Frontal cortex (tissue), 4 donors: ENCODE measurements around the gene MYO18B. TPM values are rescaled to one million over a fixed set of nuclear protein-coding genes. Genes with fewer than 3 reads are reported as not detected.

Experiments
- DNase-seq, 2 donors: peaks; one replicate each; pipeline ENCODE4 v3.0.0; 2012; ENCODE audit warnings: low spot score in 2 of 2
- FAIRE-seq: peaks from 2 replicates; lab custom pipeline; 2012; peaks lifted over from hg19 to GRCh38; lab: Jason Lieb, UNC
- total RNA-seq: library from RNA; depleted of rRNA; stranded (reverse); fragments of >200 nt; gene quantifications from one replicate; pipeline ENCODE4 v1.2.3, GENCODE V29; 2014
- donor health status: control.
- donor health status: control.
- donor health status: control.

MYO18B gene
- total RNA-seq, 1 donor from 2014 or later = not detected

DNA sequence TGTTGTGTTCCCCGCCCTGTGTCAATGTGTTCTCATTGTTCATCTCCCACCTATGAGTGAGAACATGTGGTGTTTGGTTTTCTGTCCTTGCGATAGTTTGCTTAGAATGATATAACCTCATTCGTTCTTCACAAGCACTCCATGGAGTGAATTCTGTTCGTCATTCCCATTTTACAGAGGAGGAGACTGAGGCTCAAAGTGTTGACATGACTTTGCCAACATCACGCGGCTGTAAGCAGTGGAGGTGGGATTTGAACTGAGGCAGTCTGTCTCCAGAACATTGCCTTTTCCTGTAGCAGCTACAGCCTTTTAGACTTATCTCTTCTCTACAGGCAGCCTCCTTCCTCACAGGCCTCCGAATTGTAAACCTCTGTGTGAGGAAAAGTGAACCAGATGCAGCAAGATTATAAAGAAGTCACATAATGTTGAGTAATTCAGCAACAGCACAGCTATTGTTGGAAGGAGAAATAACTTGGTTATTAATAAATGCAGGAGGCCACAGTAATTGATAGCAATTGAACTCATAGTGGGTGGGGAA, 74.6 kb downstream of the MYO18B start:
- no peak for FAIRE-seq

DNA sequence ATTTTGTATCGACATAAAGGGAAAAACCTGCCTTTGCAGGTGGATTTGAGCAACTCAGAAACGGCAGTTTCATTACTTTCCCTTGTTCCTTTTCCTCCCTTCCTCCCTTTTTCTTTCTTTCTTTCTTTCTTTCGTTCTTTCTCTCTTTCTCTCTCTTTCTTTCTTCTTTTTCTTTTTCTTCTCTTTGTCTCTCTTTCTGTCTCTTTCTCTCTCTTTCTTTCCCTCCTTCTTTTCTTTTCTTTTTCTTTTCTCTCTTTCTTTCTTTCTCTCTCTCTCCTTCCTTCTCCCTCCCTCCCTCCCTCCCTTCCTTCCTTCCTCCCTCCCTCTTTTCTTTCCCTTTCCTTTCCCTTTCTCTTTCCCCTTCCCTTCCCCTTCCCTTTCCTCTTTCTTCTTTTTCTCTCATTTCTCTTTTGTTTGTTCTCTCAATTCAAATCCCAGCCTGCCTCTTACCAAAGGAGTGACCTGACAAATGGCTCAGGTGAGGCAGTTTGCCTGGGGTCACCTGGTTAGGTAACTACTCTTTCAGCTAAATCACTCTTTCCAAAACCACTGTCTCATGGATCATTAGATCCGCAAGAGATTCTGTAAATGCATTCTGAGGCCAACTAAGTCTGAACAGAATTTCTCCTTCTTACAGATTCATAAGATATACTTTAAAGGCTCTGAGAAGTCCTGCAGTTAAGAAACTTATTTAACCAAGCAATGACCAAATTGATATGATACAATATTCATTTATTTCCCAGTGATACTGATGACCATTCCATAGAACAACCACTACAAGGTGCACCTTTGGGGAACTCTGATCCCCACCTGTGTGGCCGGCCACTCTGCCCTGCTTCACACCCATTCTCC, 75.3 kb downstream of the MYO18B start:
- no peak for FAIRE-seq
- DNase-seq = no peak

More for the DNA sequence above, 74.6 kb downstream of the MYO18B start:
- DNase-seq = no peak

DNA sequence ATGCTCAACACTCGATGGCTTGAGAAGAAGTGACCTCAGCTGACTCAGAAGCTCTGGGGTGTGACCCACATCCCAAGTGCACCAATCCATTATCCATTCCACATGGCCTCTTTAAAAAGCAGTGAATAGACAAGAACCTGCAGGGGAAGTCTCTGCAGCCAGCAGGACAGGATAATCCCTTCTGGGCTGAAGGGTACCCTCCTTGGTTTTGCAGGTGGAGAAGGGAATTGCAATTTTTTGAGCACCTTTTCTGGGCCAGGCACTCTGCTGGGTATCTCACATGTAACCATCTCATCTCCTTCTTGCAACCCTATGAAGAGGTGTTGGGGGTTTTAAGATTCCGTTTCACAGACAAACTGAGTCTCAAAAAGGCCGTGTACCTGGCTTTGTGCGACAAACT, 76.6 kb downstream of the MYO18B start:
- FAIRE-seq (no peak), DNase-seq (no peak)

DNA sequence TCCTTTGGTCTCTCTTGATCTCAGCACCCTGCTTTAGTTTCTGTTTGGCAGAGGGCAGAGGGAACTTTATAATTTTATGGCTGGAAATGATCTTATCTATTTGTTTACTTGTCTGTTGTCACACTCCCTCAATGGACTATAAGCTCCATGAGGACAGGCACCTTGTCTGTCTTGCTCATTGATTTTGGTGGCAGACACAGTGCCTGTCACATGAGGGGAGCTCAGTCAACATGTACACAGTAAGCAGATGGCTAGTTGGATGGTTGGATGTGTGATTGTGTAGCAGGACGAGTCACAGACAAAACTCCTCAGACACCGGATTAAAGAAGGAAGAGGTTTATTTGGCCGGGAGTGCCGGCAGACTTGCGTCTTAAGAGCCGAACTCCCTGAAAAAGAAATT, 80.4 kb downstream of the MYO18B start:
- FAIRE-seq (no peak), DNase-seq (no peak)

DNA sequence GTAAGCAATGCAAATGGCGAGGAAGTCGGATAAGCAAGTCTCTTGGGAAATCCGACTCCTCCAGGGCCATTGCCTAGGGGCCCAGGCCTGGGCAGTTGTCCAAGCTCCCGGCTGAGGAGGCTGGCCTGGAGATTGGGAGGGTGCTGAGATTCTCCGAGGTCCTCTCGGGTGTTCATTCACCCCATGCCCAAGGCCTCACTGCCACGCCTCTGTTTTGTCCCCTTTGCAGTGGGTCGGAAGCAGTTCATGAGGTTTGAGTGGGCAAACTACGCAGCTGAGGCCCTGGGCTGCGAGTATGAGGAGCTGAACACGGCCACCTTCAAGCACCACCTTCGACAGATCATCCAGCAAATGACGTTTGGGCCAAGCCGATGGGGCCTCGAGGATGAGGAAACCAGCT, 81.3 kb downstream of the MYO18B start:
- no peak for DNase-seq
- no peak for FAIRE-seq

DNA sequence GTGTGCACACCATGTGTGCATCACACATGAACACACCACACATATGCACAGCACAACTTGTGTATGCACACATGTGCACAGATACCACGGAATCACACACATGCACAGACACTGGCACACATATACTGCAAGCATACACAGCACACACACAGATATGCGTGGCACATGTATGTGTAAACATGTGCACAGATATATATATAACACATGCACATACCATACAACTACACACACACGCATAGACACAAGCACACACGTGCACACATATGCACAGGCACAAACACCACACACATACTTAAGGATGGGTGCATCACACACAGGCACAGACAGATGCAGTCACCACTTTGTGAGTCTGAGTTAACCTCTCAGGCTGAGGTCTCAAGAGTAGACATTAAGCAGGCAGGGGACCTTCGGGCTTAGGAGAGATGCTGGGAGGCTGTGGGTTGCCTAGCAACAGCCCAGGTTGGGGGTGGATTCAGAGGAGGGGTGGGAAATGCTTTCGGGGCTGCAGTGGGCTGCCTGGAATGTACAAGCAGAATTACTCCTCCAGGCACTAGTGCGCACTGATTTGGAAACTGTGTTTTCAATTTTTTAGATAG, 82.9 kb downstream of the MYO18B start:
- FAIRE-seq (no peak), DNase-seq (no peak)

DNA sequence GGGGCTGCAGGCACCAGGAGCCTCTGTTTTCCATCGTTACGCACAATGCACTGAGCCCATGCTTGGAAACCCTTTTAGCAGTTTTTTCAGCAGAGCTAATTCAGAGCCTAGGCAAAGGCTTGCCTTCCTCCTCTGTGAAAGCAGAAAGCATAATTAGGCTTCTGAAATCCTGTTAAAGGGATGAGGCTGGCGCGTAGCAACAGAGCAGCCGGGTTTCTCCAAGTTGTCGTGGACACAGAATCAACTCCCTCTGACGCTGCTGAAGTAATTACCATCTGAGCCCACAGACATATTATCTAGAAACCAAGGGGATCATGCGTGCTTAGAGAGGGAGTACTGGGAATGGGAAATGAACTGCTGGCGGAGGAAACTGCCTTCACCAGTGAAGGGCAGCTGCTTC, 85.4 kb downstream of the MYO18B start:
- DNase-seq (peak in 1 of 2 donors; percentile 25), FAIRE-seq (no peak)

DNA sequence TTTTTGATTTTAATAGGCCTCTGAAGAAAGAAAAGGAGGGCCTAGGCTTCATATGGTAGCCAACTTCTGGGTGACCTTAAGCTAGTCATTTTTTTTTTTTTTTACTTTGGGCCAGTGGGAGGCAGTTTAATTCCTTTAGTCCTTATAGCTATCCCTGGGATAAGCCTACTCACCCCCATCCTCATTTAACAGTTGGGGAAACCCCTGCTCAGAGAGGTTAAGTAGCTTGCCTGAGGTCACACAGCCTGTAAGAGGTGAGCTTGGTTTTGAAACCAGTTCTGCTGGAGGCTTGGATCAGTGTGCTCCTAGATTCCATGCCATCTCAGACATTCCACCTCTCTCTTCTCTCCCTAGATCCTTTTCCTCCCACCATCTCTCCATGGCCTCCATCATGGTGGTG, 86.4 kb downstream of the MYO18B start:
- FAIRE-seq = no peak

DNA sequence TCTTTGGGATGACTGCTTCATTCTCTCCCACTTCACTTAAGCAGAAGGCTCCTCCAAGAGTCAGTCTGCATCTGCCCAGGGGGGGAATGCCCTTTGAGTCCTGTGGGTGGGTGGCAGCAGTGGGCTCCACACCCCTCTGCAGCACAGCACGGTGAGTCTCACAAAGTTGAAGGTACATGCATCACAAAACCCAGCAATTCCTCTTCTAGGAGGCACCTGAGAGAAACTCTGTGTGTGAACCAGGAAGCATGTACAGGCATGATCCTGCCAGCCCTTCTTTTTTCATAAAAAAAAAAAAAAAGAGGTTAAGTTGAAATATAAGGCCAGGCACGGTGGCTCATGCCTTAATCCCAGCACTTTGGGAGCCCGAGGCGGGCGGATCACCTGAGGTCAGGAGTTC, 87.2 kb downstream of the MYO18B start:
- FAIRE-seq = no peak

More for the DNA sequence above, 86.4 kb downstream of the MYO18B start:
- DNase-seq = no peak

DNA sequence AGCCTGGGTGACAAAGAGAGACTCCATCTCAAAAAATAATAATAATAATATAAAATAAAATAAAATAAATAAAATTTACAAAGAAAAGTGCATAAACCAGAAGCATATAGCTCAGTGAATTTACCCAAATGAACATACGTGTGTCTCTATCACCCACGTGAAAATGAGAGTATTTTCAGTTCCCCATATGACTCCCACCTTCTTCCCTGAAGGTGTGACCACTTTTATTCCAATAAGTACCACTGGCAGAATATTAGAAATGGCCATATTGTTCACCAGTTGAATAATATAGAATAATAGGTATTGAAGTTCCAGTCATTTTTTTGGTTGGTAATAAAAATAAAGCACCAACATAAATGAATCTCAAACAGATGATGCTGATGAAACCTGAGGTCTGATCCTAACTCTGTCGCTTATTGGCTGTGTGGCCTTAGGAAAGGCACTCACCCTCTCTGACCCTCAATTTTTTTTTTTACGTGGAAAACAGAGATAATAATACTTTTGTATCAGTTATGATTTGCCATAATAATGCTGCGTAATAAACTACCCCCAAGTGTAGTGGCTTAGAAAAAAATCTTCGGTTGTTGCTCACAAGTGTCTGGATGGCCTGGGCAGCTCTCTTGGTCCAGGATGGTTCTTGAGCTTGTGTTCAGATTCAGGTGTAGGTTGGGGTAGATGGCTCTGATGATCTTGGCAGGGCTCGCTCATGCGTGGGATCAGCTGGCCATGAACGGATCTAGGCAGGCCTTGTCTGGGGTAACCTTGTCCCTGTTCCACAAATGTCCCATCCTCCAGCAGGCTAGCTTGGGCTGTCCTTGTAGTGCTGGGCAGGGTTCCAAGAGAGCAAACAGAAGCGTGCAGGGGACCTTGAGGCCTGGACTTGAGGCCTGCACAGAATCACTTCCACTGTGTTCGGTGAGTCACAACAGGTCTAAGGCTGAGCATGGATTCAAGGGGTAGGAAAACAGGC, 88.1 kb downstream of the MYO18B start:
- DNase-seq (no peak), FAIRE-seq (no peak)

More for the DNA sequence above, 87.2 kb downstream of the MYO18B start:
- DNase-seq = no peak

DNA sequence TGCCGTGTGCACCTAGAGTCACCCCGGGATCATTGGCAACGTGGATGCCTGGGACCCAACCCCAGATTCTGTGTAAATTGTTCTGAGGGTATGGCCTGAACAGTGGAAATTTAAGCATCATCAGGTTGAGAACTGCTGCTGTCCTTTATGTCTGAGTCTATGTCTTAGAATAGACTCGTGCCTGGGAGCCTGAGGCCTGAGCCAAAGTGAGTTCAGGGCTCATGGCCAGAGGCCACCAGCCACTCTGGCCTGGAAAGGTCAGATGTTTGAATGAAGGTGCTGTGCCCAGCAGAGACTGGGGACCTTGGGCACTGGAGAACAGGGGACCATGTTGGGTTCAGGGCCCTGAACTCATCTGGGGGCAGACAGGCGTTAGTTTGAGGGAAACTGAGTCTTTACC, 91.1 kb downstream of the MYO18B start:
- FAIRE-seq (no peak), DNase-seq (no peak)

DNA sequence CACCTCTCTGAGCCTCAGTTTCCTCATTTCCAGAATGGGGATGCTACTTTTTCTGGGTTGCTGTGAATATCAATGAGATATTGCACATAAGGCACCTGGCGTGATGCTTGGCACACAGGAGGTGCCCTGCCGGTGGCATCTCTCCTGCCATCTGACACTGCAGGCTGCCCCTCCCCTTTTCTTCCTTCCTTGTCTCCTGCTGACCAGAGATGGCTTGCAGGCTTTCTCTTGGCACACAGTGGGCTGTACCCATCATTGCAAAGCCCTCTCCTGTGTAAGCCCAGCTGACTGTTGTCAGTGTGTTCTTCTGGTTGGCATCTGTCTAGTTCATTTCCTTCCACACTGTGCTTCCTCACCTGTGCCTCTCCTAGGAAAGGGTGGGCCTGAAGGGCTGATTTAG, 91.7 kb downstream of the MYO18B start:
- FAIRE-seq (no peak), DNase-seq (no peak)

DNA sequence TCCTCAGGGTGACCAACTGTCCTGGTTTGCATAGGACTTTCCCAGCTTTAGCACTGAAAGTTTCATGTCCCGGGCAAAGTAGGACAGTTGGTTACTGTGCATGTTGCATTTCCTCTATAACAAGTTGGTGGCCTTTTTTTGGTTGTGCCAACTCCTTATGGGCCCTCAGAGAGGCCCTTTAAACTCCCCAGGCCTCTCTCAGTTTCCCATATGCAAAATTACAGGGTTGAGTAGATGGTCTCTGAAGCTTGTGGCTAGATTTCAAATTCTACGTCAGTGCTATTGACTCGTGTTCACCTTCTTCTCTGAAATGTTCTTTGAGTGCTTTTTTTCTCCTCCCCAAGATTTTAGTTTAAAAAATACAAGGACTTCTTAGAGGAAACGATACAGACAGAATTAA, 92.5 kb downstream of the MYO18B start:
- FAIRE-seq (no peak), DNase-seq (no peak)

DNA sequence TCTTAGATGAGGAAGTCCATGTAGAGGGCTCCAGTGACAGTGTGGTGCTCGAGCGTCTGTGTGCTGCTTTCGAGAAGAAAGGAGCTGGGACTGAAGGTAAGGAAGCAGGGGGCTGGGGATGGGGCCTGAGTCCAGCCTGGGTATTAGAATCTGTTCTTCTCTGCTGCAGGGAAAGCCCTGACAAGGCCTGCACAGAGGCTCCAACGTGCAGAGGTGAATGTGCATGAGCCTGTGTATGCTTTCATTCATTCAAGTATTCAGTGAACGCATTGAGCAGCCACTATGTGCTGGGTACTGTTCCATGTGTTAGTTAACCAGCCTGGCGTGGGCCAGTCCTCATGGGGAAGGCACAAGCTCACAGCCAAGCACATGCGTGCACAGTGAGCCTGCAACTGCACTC, 93.4 kb downstream of the MYO18B start:
- no peak for FAIRE-seq
- no peak for DNase-seq

DNA sequence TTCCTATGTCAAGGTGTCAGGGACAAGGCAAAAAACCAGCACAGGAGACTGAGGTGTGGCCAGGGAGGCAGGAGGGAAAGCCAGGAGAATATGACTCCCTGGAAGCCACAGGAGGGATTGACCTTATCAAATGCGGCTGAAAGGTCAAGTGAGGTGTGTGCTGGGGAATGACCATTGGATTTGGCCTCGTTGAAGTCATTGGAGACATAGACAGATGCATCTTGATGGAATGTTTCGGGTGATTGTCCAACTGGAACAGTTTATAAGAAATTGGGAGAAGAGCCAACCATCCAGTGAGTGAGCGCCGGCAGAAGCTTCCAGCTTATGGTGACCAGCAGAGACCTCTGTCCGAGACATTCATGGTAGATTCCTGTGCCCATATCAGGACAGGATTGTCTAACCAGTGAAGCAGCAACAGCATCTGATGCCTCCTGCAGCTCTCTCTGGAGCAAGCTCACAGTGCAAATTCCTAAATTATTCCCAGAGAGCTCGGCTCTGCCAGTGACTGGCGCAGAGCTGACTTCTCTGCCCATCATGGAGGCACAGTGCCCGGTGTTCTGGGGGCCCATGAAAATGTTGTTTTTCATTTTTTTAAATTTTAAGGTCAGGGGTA, 95.4 kb downstream of the MYO18B start:
- FAIRE-seq (no peak), DNase-seq (no peak)

DNA sequence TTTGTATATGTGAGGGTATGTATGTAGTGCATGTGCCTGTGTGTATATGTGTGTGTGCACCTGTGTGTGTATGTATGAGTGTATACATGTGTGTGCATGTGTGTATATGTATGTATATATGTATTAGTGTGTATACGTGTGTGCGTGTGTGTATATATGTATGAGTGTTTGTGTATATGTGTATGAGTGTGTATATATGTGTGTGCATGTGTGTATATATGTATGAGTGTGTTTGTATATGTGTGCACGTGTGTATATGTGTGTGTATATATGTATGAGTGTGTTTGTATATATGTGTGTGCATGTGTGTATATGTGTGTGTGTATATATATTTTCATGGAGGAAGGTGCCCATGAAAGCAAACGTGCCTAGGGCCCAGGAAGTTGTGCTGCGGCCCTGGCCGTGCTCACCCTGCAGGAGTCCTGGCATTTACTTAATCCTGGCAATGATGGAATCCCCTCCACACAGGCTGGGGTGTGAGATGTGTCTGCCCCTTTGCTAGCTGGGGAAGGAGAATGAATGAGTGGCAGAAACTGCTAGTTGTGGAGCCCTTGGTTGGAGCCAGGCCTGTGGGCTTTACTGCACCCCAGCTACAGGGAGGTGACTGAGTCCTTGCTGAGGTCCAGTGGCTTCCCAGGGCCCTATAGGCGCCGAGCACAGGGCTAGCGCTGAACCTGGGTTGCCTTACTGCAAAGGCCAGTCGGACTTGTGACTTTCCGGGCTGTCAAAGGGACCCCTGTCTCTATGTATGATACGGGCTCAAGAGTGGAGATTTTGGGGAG, 97.2 kb downstream of the MYO18B start:
- DNase-seq (no peak), FAIRE-seq (no peak)

DNA sequence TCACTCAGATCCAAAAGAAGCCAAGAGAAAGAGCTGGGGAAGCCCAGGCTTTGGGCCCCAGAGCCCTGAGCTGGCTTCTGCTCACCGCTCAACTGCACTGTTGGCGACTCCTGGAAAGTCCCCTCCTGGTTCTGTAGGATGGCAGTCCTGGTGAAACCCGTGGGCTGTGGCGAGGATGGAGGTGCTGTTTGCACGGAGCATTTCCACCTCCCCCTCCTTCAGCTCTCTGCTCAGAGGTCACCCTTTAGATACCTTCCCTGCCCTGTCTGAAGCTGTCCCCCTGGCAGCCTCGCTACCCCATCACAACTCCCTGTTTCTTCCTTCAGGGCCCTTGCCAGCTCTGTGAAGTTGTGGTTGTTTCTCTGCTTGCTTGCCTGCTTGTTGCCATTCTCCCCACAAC, 97.8 kb downstream of the MYO18B start:
- FAIRE-seq = no peak

DNA sequence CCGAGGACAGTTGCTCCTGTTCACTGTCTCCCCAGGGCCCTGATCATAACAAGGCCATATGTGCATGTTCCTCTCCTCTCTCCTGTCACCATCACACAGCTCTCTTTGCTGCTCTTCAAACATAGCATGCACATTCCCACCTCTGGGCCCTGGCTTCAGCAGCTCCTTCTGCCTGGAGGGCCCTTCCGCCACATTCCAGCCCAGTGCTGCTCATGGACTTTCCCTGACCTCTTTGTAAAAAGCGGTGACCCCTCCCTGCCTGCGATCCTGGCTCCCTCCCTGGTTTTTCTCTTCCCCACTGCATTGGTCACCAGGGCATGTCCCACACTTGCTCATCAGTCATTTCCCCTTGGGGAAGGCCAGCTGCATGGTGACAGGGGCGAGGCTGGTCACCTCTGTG, 98.2 kb downstream of the MYO18B start:
- FAIRE-seq = no peak

More for the DNA sequence above, 97.8 kb downstream of the MYO18B start:
- DNase-seq = no peak

DNA sequence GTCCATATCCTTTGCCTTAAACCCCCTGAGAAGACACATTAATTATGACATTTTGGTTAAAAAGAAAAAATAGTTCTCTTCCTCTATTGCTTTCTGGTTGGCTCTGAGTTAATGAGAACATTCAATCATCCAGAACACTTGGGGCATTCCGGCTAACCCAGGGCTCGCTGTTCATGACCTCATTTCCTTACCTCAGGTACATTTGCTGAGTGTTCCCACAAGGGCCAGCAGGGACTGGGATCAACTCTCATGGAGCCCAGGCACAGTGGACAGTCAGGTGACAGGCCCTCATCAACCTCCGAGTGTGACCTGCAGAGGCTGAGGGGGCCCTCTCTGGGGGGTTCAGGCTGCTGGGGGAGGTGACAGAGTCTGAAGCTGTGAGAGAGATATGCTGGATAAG, 98.9 kb downstream of the MYO18B start:
- FAIRE-seq = no peak
- DNase-seq = no peak

More for the DNA sequence above, 98.2 kb downstream of the MYO18B start:
- no peak for DNase-seq
